ENCODE measurements around the gene PGM5.

Gene PGM5

GRCh38 chr9:68462105-68462775 lies 105.8 kb downstream of the PGM5 start:
- Histone ChIP-seq H2AFZ (ENCODE audit: low read depth) (no peak overlapping the region), H3K9ac (no peak overlapping the region)

DNA sequence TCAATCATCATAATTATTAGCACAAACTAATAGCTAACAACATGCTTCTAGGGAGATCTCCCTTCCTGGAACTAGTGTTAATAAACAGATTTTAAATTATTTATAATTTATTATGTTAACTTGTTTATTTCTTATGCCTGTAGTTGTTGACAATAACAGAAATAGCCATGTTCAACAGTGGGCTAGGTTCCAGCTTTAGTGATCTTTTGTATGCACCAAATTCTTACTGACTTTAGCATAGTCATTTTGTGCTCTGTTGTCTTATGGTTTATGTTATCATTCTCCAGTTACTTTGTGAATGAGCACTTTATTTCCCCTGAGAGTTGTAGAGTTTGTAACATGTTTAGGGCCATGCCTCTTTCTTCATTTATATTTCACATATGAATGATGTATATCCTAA lies 113.7 kb downstream of the PGM5 start:
- no peak overlapping the region for H2AFZ ChIP-seq (ENCODE audit: low read depth)
- no peak overlapping the region for H3K27ac ChIP-seq
- no peak overlapping the region for H3K9ac ChIP-seq
- H3K36me3 ChIP-seq (ENCODE audit: insufficient read depth), result no peaks in the 10 kb centered on the region
- H3K27me3 ChIP-seq (ENCODE audit: insufficient read depth, low read depth), result no peaks in the 10 kb centered on the region
- no peak for TF ChIP-seq CTCF (conservative IDR thresholded peaks at IDR 0.05; ENCODE audit: low read depth, low read length)
- H3K4me3 ChIP-seq (IDR thresholded peaks at IDR 0.05; ENCODE audit: insufficient read depth, low read depth, low read length), result no peak overlapping the region
- no peaks in the 10 kb centered on the region for H3K4me1 ChIP-seq (ENCODE audit: low read depth, poor library complexity, severe bottlenecking)
- H3K79me2 ChIP-seq (ENCODE audit: insufficient read depth, low read depth), result no peaks in the 10 kb centered on the region
- no peak overlapping the region for H3K4me2 ChIP-seq
- H4K20me1 ChIP-seq (ENCODE audit: insufficient read depth), result no peaks in the 10 kb centered on the region

More at GRCh38 chr9:68462105-68462775, 105.8 kb downstream of the PGM5 start:
- Histone ChIP-seq H4K20me1 (ENCODE audit: insufficient read depth) (no peaks in the 10 kb centered on the region), H3K27ac (no peak overlapping the region), H3K27me3 (ENCODE audit: insufficient read depth, low read depth) (no peaks in the 10 kb centered on the region), H3K4me3 (IDR thresholded peaks at IDR 0.05; ENCODE audit: insufficient read depth, low read depth, low read length) (no peak overlapping the region), H3K79me2 (ENCODE audit: insufficient read depth, low read depth) (no peaks in the 10 kb centered on the region), H3K4me2 (no peak overlapping the region), H3K4me1 (ENCODE audit: low read depth, poor library complexity, severe bottlenecking) (no peaks in the 10 kb centered on the region), H3K36me3 (ENCODE audit: insufficient read depth) (no peaks in the 10 kb centered on the region)
- TF ChIP-seq CTCF (conservative IDR thresholded peaks at IDR 0.05; ENCODE audit: low read depth, low read length), result no peak

GRCh38 chr9:68470634-68471033 lies 114.2 kb downstream of the PGM5 start:
- Histone ChIP-seq H4K20me1 (ENCODE audit: insufficient read depth) (no peaks in the 10 kb centered on the region), H2AFZ (ENCODE audit: low read depth) (no peak overlapping the region), H3K27ac (no peak overlapping the region), H3K4me2 (no peak overlapping the region), H3K9ac (no peak overlapping the region), H3K36me3 (ENCODE audit: insufficient read depth) (no peaks in the 10 kb centered on the region), H3K79me2 (ENCODE audit: insufficient read depth, low read depth) (no peaks in the 10 kb centered on the region), H3K27me3 (ENCODE audit: insufficient read depth, low read depth) (no peaks in the 10 kb centered on the region), H3K4me1 (ENCODE audit: low read depth, poor library complexity, severe bottlenecking) (no peaks in the 10 kb centered on the region), H3K4me3 (IDR thresholded peaks at IDR 0.05; ENCODE audit: insufficient read depth, low read depth, low read length) (no peak overlapping the region)
- TF ChIP-seq CTCF (conservative IDR thresholded peaks at IDR 0.05; ENCODE audit: low read depth, low read length), result no peak

- Histone ChIP-seq H3K36me3 (ENCODE audit: insufficient read depth) (no peaks in the 10 kb centered on the region), H3K27me3 (ENCODE audit: insufficient read depth, low read depth) (no peaks in the 10 kb centered on the region), H4K20me1 (ENCODE audit: insufficient read depth) (no peaks in the 10 kb centered on the region), H2AFZ (ENCODE audit: low read depth) (no peak overlapping the region), H3K27ac (no peak overlapping the region), H3K4me2 (no peak overlapping the region), H3K4me1 (ENCODE audit: low read depth, poor library complexity, severe bottlenecking) (no peaks in the 10 kb centered on the region), H3K9ac (no peak overlapping the region), H3K79me2 (ENCODE audit: insufficient read depth, low read depth) (no peaks in the 10 kb centered on the region), H3K4me3 (IDR thresholded peaks at IDR 0.05; ENCODE audit: insufficient read depth, low read depth, low read length) (no peak overlapping the region)
- no peak for TF ChIP-seq CTCF (conservative IDR thresholded peaks at IDR 0.05; ENCODE audit: low read depth, low read length)
Observed at GRCh38 chr9:68472119-68472518, 115.7 kb downstream of the PGM5 start.
